ENCODE measurements around the gene ORC3.
A peak's percentile ranks its signal among the peaks of the same experiment; 100 is the strongest.

Gene ORC3

DNA sequence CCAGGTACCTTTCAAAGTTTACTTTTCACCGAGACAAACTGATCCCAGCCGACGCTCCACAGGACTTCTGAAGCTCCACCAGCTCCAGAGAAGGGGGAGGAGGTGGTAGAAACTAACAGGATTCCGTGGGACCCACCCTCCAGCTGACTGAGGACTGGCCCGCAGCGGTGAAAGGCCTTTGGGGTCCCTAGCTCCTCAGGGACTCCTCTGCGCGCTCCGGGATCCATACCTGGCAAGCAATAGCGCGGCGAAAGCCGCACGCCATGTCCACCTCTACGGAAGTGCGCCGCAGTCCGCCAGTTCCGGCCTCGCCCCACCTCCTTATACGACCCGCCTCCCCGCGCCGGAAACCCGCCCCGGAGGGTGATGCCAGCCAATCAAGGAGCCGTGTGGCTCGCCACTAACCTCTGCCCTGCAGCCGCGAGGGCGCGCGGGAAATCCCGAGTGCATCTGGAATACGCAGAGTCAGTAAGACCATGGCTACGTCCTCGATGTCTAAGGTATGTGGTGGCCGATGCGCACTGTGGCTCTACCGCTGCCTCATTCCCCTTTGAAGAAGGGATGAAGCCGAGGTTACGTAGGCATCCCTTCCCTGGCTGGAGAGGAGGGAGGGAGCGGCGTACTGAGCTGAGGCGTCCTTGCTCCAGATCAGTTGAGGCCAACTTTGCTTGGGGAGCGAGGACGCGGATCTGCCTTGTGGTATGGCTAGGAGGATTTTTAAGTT is at the start of gene ORC3, which contains the start of gene RARS2:
TSS of gene ORC3 (plus strand) at position 443 of the 724 bp plus-strand sequence. CDS start at position 477, 34 bp downstream.
TSS of gene RARS2 (minus strand) at position 295 of the 724 bp plus-strand sequence. CDS start at position 265, 30 bp downstream.
- H3K27ac Mint-ChIP-seq: peak within 1 kb of the TSS; percentile 95
- ATAC-seq: peak; percentile 100
- peak; percentile 90 to 98 for DNase-seq (ENCODE audit: low spot score in 2 of 2)
- H3K36me3 Mint-ChIP-seq: peaks cover 16% of the 10 kb centered on the region
- peak within 1 kb of the TSS; percentile 92 for H3K4me3 Mint-ChIP-seq
- no peaks in the 10 kb centered on the region for H3K9me3 Mint-ChIP-seq
- H3K4me1 Mint-ChIP-seq: peaks cover 60% of the 10 kb centered on the region

DNA sequence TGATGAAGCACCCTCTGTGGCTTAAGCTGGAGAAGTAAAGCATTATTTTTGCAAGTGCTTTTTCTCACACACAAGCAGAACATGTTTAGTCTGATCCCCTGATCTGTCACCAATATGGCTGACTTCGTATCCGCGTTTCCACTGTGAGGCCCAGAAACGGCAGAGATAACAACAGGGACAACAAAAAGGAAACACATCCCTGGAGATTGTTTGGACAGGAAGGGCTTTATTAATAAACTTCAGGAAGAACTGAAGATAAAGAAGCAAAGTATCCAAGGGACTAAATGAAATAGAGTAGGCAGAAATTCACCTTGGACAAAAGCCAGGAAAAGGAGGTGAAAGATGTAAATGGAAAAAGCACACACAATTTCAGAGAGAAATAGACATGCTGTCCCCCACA is 49.4 kb upstream of the ORC3 start:
- H3K36me3 Mint-ChIP-seq: peaks cover 70% of the 10 kb centered on the region
- H3K9me3 Mint-ChIP-seq: peaks cover 3% of the 10 kb centered on the region
- DNase-seq (ENCODE audit: low spot score in 2 of 2) (no peak), ATAC-seq (no peak)
- no peak overlapping the region for H3K4me3 Mint-ChIP-seq
- no peaks in the 10 kb centered on the region for H3K4me1 Mint-ChIP-seq
- no peak overlapping the region for H3K27ac Mint-ChIP-seq

DNA sequence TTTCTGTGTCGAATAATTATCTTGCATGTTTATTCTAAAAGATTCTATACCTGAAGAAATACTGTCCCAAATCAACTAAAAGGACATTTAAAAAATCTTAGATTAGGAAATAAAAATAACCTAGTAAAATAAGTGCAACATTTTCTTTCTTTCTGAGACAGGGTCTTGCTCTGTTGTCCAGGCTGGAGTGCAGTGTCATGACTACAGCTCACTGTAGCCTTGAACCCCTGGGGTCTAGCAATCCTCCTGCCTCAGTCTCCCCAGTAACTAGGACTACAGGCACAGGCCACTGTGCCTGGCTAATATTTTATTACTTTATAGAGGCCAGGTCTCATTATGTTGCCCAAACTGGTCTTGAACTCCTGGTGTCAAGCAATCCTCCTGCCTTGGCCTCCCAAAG is 48.9 kb upstream of the ORC3 start:
- no peak for ATAC-seq
- no peak overlapping the region for H3K27ac Mint-ChIP-seq
- no peaks in the 10 kb centered on the region for H3K4me1 Mint-ChIP-seq
- no peak overlapping the region for H3K4me3 Mint-ChIP-seq
- H3K36me3 Mint-ChIP-seq: peaks cover 75% of the 10 kb centered on the region
- no peak for DNase-seq (ENCODE audit: low spot score in 2 of 2)
- peaks cover 3% of the 10 kb centered on the region for H3K9me3 Mint-ChIP-seq

DNA sequence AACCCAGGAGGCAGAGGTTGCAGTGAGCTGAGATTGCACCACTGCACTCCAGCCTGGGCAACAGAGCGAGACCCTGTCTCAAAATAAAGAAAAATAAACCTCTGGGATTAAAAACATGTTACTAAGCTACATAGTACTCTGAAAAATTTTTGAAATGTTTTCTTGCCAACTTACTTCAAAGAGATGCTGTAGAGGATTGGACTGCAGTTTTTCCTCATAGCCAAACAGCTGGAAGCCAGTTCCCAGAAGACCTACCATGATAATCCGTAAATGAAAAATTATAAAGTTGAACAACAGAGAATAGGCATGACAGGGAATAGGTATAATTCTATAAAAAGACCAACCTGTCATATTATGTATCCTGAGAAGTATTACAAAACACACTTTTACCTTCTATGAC is 48.2 kb upstream of the ORC3 start:
- no peak for DNase-seq (ENCODE audit: low spot score in 2 of 2)
- Mint-ChIP-seq H3K27ac (no peak overlapping the region), H3K36me3 (peaks cover 77% of the 10 kb centered on the region), H3K4me1 (no peaks in the 10 kb centered on the region), H3K9me3 (peaks cover 3% of the 10 kb centered on the region), H3K4me3 (no peak overlapping the region)
- ATAC-seq: no peak

DNA sequence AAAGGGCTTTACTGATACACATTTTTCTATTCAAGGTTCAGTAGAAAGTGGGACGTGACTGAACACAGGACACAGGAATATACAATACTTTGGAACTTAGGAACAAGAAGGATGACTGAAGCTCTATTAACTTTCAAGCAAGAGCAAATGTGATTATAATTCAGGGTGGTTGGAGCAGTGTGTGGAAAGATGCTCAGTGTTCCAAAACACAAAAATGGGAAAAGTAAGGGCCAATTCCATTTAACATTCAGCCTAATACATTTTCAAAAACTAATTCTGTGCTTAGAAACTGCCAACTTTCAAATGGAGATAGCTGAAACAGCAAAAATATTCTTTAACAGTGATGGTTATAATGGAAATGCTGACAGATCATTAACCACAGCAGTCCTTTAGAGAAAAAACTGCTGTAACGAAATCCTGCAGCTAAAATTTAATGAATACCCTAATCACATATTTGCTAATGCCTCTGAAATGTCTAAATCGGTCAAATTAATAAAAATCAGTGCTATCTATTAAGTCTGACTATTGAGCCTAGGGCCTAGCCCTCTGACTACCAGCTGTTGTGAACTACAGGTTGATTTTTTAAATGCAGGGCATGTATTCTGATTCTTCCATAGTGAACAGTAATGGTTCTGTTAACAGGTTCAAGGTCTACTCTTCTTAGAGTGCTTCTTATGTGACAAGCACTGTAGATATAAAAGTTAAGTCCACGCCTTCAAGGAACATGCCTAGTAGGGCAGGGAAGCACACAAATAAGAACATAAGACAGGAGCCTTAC is 46.0 kb upstream of the ORC3 start:
- Mint-ChIP-seq H3K4me3 (no peak overlapping the region), H3K36me3 (peaks cover 81% of the 10 kb centered on the region), H3K27ac (no peak overlapping the region), H3K9me3 (peaks cover 3% of the 10 kb centered on the region), H3K4me1 (no peaks in the 10 kb centered on the region)
- DNase-seq (ENCODE audit: low spot score in 2 of 2) (no peak), ATAC-seq (no peak)

DNA sequence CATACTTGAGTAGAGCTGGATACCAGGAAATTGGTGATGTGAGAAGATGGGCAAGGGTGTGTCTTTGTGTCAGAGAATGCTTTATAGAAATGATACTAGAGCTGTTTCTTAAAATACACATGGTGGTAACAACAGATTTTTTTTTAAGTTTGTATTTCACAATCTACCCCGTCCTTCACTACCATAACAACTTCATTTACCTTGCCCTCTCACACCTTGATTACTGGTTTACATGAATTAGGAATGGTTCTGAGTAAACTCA is 45.5 kb upstream of the ORC3 start:
- Mint-ChIP-seq H3K4me1 (no peaks in the 10 kb centered on the region), H3K36me3 (peaks cover 83% of the 10 kb centered on the region), H3K27ac (no peak overlapping the region)

DNA sequence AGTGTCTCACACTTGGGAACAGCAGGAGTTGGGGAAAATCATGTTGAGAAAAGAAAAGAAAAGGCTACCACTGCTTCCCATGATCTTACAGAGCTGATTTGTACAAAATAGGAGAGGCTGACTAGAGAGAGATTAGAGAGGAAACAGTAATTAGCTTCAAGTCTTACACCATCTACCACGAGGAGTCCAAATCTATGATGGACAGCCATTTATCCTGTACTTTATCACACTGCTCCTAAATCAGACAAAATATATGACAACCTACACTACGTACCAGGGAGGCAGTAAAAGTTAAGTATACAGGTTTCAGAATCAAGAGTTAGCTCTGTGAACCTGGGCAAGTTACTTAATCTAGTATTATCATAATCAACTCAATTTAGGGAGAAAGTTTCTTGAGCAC is 38.1 kb upstream of the ORC3 start:
- H3K4me1 Mint-ChIP-seq: no peaks in the 10 kb centered on the region
- no peaks in the 10 kb centered on the region for H3K9me3 Mint-ChIP-seq
- H3K36me3 Mint-ChIP-seq: peaks cover 85% of the 10 kb centered on the region
- no peak overlapping the region for H3K4me3 Mint-ChIP-seq
- ATAC-seq (no peak), DNase-seq (ENCODE audit: low spot score in 2 of 2) (no peak)
- H3K27ac Mint-ChIP-seq: peak overlapping the region; percentile 3

More for the DNA sequence above, 45.5 kb upstream of the ORC3 start:
- DNase-seq (ENCODE audit: low spot score in 2 of 2) (no peak), ATAC-seq (no peak)
- H3K9me3 Mint-ChIP-seq: peaks cover under 1% of the 10 kb centered on the region
- no peak overlapping the region for H3K4me3 Mint-ChIP-seq

DNA sequence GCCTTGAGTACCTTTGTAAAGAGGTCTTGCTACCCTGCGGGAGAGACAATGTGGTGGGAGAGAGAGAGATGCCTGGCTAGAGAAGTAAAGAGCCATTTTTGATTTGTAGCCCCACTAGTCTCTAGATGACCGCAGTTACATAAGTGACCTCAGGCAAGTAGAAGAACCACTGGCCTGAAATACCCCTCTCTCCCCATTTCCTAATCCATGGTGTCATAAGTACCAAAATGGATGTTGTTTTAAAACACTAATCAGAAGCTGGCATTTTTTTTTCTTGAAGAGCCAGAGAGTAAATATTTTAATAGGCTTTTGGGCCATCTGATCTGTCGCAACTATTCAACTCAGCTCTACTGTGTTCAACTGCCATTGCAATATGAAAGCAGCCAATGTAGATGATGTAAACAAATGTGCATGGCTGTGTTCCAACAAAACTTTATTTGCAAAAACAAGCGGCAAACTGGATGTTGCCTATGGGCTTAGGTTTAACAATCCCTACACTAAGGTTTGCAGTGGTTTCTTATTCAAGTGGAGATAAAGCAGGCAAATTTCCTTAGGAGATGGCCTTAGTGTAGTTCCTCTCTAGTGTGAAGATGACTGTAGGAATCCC is 36.7 kb upstream of the ORC3 start:
- ATAC-seq: no peak
- H3K36me3 Mint-ChIP-seq: peaks cover 92% of the 10 kb centered on the region
- no peak for DNase-seq (ENCODE audit: low spot score in 2 of 2)
- no peaks in the 10 kb centered on the region for H3K9me3 Mint-ChIP-seq
- peaks cover 2% of the 10 kb centered on the region for H3K4me1 Mint-ChIP-seq
- H3K27ac Mint-ChIP-seq: no peak overlapping the region
- H3K4me3 Mint-ChIP-seq: no peak overlapping the region

DNA sequence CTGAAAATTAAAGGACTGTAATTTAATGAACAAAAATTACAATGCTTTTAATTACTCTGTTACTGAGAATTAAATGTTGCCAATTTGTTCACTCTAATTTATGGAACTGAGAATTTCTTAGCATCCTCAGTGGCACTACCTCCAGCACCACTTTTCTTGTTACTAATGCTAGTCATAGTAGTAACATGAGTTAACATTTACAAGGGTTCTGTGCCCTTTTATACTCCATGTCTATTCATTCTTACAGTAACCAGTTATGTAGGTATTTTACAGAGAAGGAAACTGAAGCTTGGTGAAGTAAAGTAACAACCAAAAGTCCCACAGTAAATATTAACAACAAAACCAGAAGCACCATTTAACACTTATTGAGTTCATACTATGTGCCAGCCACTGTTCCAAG is 34.4 kb upstream of the ORC3 start:
- Mint-ChIP-seq H3K9me3 (no peaks in the 10 kb centered on the region), H3K27ac (peak overlapping the region; percentile 37), H3K4me1 (peaks cover 4% of the 10 kb centered on the region), H3K36me3 (peaks cover 89% of the 10 kb centered on the region), H3K4me3 (no peak overlapping the region)
- DNase-seq (ENCODE audit: low spot score in 2 of 2): no peak
- peak; percentile 57 for ATAC-seq

DNA sequence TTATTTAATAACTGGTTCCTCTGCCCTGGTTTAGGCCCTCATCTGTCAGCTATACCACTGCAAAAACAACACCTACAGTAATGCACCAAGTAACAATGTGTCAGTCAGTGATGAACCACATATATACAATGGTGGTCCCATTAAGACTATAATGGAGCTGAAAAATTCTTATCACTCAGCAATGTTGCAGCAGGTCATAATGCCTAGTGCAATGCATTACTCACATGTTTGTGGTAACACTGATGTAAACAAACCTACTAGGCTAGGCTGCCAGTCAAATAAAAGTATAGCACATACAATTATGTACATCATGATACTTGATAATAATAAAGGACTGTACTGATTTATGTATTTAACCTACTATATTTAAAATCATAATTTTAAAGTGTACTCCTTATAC is 31.5 kb upstream of the ORC3 start:
- DNase-seq (ENCODE audit: low spot score in 2 of 2) (no peak), ATAC-seq (no peak)
- Mint-ChIP-seq H3K4me1 (peaks cover 4% of the 10 kb centered on the region), H3K9me3 (no peaks in the 10 kb centered on the region), H3K4me3 (no peak overlapping the region), H3K36me3 (peaks cover 91% of the 10 kb centered on the region), H3K27ac (no peak overlapping the region)

DNA sequence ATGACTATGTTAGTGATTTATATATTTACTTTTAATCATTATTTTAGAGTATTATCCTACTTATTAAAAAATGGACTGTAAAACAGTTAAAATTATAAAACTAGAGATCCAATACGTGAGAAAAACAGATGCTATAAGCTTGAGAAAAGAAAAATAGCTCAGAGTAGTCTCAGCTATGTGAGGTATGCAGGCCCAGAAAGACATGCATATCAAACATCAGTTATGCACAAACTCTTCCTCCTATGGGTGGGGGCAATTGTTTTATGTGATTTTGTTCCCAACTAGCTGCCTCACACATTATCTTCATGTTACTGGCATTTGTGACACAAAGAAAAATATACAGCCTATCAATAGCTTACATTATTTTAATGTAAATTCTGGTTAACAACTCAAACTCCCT is 28.9 kb upstream of the ORC3 start:
- no peak overlapping the region for H3K27ac Mint-ChIP-seq
- ATAC-seq: no peak
- H3K4me3 Mint-ChIP-seq: no peak overlapping the region
- no peak for DNase-seq (ENCODE audit: low spot score in 2 of 2)
- H3K4me1 Mint-ChIP-seq: peaks cover 4% of the 10 kb centered on the region
- H3K9me3 Mint-ChIP-seq: no peaks in the 10 kb centered on the region
- peaks cover 90% of the 10 kb centered on the region for H3K36me3 Mint-ChIP-seq

DNA sequence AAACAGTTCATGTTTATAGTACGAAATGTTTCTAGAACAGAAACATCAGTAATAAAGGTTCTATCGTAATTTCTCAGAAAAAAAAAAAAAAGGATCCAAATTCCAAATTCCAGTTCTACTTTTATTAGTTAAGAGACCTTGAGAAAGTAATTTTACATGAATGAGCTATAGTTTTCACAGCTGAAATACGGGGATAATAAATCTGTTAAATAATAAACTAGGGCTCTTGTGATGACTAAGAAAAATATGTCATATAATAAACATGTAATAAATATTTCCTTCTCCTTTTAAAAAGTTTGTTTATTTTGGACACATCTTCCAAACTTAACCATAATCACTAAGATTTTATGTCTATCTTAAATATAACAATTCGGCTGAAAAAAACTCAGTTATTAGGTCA is 17.9 kb upstream of the ORC3 start:
- Mint-ChIP-seq H3K27ac (peak overlapping the region; percentile 64), H3K36me3 (peaks cover 30% of the 10 kb centered on the region), H3K4me3 (no peak overlapping the region), H3K9me3 (no peaks in the 10 kb centered on the region), H3K4me1 (peaks cover 41% of the 10 kb centered on the region)
- DNase-seq (ENCODE audit: low spot score in 2 of 2) (no peak), ATAC-seq (no peak)

DNA sequence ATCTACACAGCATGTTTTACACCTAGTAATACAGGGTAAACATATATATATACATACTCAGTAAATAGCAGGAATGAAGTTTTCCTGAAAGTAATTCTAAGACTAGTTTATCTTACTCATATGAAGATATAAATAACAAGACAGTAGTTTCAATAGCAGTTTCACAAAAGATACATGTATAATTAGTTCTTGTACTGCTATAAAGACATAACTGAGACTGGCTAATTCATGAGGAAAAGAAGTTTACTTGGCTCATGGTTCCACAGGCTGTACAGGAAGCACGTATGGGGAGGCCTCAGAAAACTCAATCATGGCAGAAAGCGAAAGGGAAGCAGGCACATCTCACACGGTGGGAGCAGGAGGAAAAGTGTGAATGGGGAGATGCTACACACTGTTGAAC is 17.1 kb upstream of the ORC3 start:
- no peak overlapping the region for H3K4me3 Mint-ChIP-seq
- peaks cover 41% of the 10 kb centered on the region for H3K4me1 Mint-ChIP-seq
- peak overlapping the region; percentile 64 for H3K27ac Mint-ChIP-seq

DNA sequence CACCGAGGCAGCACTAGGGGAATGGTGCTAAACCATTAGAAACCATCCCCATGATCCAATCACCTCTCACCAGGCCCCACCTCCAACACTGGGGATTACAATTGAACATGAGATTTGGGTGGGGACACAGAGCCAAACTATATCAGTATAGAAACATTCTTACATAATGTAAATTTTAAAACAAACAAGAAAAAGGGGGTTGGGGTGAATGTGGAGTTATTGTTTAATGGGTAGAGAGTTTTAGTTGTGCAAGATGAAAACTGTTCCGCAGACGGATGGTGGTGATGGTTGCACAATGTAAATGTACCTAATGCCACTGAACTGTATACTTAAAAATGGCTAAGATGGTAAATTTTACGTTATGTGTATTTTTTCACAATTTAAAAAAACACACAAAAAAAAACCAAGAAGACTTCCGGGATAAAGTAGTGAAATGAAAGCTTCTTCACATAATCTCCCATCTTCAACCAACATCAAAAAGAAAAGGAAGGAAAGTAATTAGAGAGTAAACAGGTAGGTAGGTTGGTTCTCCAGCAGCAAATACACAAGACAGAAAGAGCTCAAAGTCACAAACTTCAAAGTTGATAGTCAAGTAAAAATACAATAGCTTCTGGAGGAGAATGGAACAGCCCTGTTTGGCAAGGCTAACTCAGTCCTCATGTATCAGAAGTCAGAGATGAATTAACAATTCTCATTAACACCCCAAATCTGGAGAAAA is 16.5 kb upstream of the ORC3 start:
- H3K4me3 Mint-ChIP-seq: no peak overlapping the region
- no peak for ATAC-seq
- peaks cover 29% of the 10 kb centered on the region for H3K36me3 Mint-ChIP-seq
- H3K9me3 Mint-ChIP-seq: no peaks in the 10 kb centered on the region
- peak overlapping the region; percentile 64 for H3K27ac Mint-ChIP-seq
- no peak for DNase-seq (ENCODE audit: low spot score in 2 of 2)
- peaks cover 41% of the 10 kb centered on the region for H3K4me1 Mint-ChIP-seq

More for the DNA sequence above, 17.1 kb upstream of the ORC3 start:
- H3K9me3 Mint-ChIP-seq: no peaks in the 10 kb centered on the region
- H3K36me3 Mint-ChIP-seq: peaks cover 34% of the 10 kb centered on the region
- ATAC-seq (peak; percentile 36), DNase-seq (ENCODE audit: low spot score in 2 of 2) (no peak)

DNA sequence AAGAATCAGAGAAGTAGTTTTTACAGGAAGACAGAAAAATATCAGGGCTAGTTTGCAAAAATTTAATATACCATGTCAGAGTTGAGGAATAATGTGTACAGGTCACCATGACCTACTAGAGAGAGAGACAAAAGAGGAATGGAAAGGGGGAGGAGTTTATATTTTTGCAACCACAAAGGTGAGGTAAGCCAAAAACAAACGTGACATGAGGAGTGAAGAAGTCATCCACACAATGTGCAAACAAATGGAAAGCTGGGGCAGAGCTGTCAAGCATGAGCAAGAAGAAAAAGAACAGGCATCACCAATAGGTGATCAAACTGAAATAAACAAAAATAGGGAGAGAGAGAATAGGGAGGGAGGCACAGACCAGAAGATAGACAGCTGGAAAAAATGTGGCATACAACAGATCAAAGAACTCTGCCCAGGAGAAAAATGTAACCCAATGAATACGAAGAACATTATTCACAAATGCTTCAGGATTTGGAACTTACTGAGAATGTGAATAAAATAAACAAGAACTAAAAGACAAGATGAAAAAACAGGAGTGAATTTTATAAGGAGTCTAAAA is 15.6 kb upstream of the ORC3 start:
- Mint-ChIP-seq H3K27ac (no peak overlapping the region), H3K36me3 (peaks cover 33% of the 10 kb centered on the region), H3K4me1 (peaks cover 41% of the 10 kb centered on the region), H3K9me3 (no peaks in the 10 kb centered on the region), H3K4me3 (no peak overlapping the region)
- DNase-seq (ENCODE audit: low spot score in 2 of 2) (no peak), ATAC-seq (no peak)
